GM21786 (cell line): ENCODE data around the gene AMER3.

ENCODE experiments used
- ATAC-seq: cut with Tn5 transposase; IDR thresholded peaks from one replicate; pipeline ENCODE4 v1.9.1; 2021; ENCODE audit not compliant: unreplicated experiment

The AMER3 gene

GRCh38 chr2:130778781-130779180, 23.4 kb downstream of the AMER3 start:
- no peak for ATAC-seq

GRCh38 chr2:130785466-130786055, 30.2 kb downstream of the AMER3 start:
- no peak for ATAC-seq

GRCh38 chr2:130786076-130786475, 30.7 kb downstream of the AMER3 start:
- ATAC-seq = no peak

GRCh38 chr2:130787841-130788240, 32.5 kb downstream of the AMER3 start:
- no peak for ATAC-seq

- ATAC-seq = no peak
These were observed 35.0 kb downstream of the AMER3 start for GRCh38 chr2:130790312-130790711.

GRCh38 chr2:130790804-130791616, 35.7 kb downstream of the AMER3 start:
- no peak for ATAC-seq

- no peak for ATAC-seq
These were observed 36.2 kb downstream of the AMER3 start for GRCh38 chr2:130791617-130791939.

- no peak for ATAC-seq
These were observed 40.1 kb downstream of the AMER3 start for GRCh38 chr2:130795431-130795830.

- ATAC-seq = no peak
These were observed 41.0 kb downstream of the AMER3 start for GRCh38 chr2:130796290-130796689.

GRCh38 chr2:130797493-130798435, 42.4 kb downstream of the AMER3 start:
- peak; percentile 89 for ATAC-seq

- no peak for ATAC-seq
These were observed 43.3 kb downstream of the AMER3 start for GRCh38 chr2:130798472-130799218.

- no peak for ATAC-seq
These were observed 44.0 kb downstream of the AMER3 start for GRCh38 chr2:130799295-130799694.

GRCh38 chr2:130805613-130806012, 50.3 kb downstream of the AMER3 start:
- no peak for ATAC-seq

GRCh38 chr2:130806370-130806769, 51.0 kb downstream of the AMER3 start:
- ATAC-seq = no peak

GRCh38 chr2:130807659-130808385, 52.5 kb downstream of the AMER3 start:
- ATAC-seq = no peak

- ATAC-seq = no peak
These were observed 53.3 kb downstream of the AMER3 start for GRCh38 chr2:130808482-130809268.

GRCh38 chr2:130810490-130810889, 55.1 kb downstream of the AMER3 start:
- ATAC-seq = no peak

- ATAC-seq = no peak
These were observed 58.4 kb downstream of the AMER3 start for GRCh38 chr2:130813722-130814121.

- ATAC-seq = no peak
These were observed 59.8 kb downstream of the AMER3 start for GRCh38 chr2:130814931-130815680.
